GM18519 (cell line): ENCODE results near the gene ZDHHC11.
"Not testable (repeated sequence)": the region's sequence is repeated elsewhere in the genome, so short reads cannot be mapped to it uniquely, and the experiment has no call there.

Experiments used
- ATAC-seq: cut with Tn5 transposase; IDR thresholded peaks from one replicate; pipeline ENCODE4 v1.9.1; 2021; ENCODE audit warnings: mild to moderate bottlenecking, moderate library complexity; ENCODE audit not compliant: unreplicated experiment, low FRiP score

The ZDHHC11 gene

GRCh38 chr5:765948-766631, 84.7 kb downstream of the ZDHHC11 start:
- no peak for ATAC-seq

- ATAC-seq, result no peak
Observed at GRCh38 chr5:763998-764781, 86.6 kb downstream of the ZDHHC11 start.

GRCh38 chr5:763397-763796, 87.4 kb downstream of the ZDHHC11 start:
- no peak for ATAC-seq

- not testable (repeated sequence) for ATAC-seq
Observed at GRCh38 chr5:762996-763395, 87.8 kb downstream of the ZDHHC11 start.

- ATAC-seq, result no peak
Observed at GRCh38 chr5:761854-762710, 88.7 kb downstream of the ZDHHC11 start.

GRCh38 chr5:761059-761771, 89.6 kb downstream of the ZDHHC11 start:
- ATAC-seq, result no peak

GRCh38 chr5:760363-761058, 90.3 kb downstream of the ZDHHC11 start:
- ATAC-seq, result no peak

- ATAC-seq, result no peak
Observed at GRCh38 chr5:759781-760362, 90.9 kb downstream of the ZDHHC11 start.

- ATAC-seq, result no peak
Observed at GRCh38 chr5:759111-759751, 91.6 kb downstream of the ZDHHC11 start.

- ATAC-seq, result no peak
Observed at GRCh38 chr5:758698-759053, 92.1 kb downstream of the ZDHHC11 start.

- ATAC-seq, result no peak
Observed at GRCh38 chr5:757931-758697, 92.7 kb downstream of the ZDHHC11 start.

GRCh38 chr5:757346-757930, 93.3 kb downstream of the ZDHHC11 start:
- ATAC-seq, result no peak

GRCh38 chr5:756865-757345, 93.9 kb downstream of the ZDHHC11 start:
- no peak for ATAC-seq

- no peak for ATAC-seq
Observed at GRCh38 chr5:756171-756570, 94.6 kb downstream of the ZDHHC11 start.

- ATAC-seq, result not testable (repeated sequence)
Observed at GRCh38 chr5:754143-754632, 96.6 kb downstream of the ZDHHC11 start.

- ATAC-seq, result not testable (repeated sequence)
Observed at GRCh38 chr5:753567-754142, 97.1 kb downstream of the ZDHHC11 start.

GRCh38 chr5:752532-753115, 98.2 kb downstream of the ZDHHC11 start:
- not testable (repeated sequence) for ATAC-seq
